CD4-positive, alpha-beta T cell (primary cell): Measurements from ENCODE around the gene S100A4. TPM values are rescaled to one million over a fixed set of nuclear protein-coding genes. Genes with fewer than 3 reads are reported as not detected.

ENCODE experiments used
- ATAC-seq: fragments of 200-7000 bp; cut with Tn5 transposase; one replicate; pipeline ENCODE4 v1.10.0; 2022; ENCODE audit warnings: mild to moderate bottlenecking; ENCODE audit not compliant: poor library complexity
- CTCF ChIA-PET: fragments of 350-600 bp; sonication (Branson Sonifier 250); formaldehyde crosslinking; loops from one replicate; lab custom pipeline; 2021; ENCODE audit warnings: antibody characterized with exemption, inconsistent platforms; lab: Charles Lee
- POLR2A ChIA-PET: fragments of 350-600 bp; sonication (Branson Sonifier 250); formaldehyde crosslinking; loops from one replicate; lab custom pipeline; 2021; ENCODE audit warnings: antibody characterized with exemption, inconsistent platforms; lab: Charles Lee
- DNase-seq, 14 experiments: peaks; one replicate each; pipeline ENCODE4 v3.0.0-alpha.2; 2013 to 2020; ENCODE audit warnings: mixed read lengths in 2 of 14
- H3K27ac ChIP-seq, 2 donors: one replicate each; pipeline versions ENCODE4 v1.5.1 to v1.7.0; 2013; ENCODE audit warnings: low read length in 2 of 2, low read depth in 1 of 2, mild to moderate bottlenecking in 1 of 2
- H3K27me3 ChIP-seq, 2 experiments: 1 replicate in 1 of 2; 2 replicates in 1 of 2; pipeline versions ENCODE4 v1.6.1 to v1.7.0; 2013; ENCODE audit warnings: low read length in 2 of 2, control low read depth in 1 of 2, mild to moderate bottlenecking in 1 of 2, moderate library complexity in 1 of 2; ENCODE audit not compliant: insufficient read depth in 2 of 2, control insufficient read depth in 1 of 2
- H3K36me3 ChIP-seq: one replicate; pipeline ENCODE4 v1.6.1; 2013; ENCODE audit warnings: low read length, control low read depth; ENCODE audit not compliant: insufficient read depth
- H3K4me1 ChIP-seq: one replicate; pipeline ENCODE4 v1.6.1; 2013; ENCODE audit warnings: low read length, control low read depth; ENCODE audit not compliant: insufficient read depth
- H3K4me3 ChIP-seq: one replicate; pipeline ENCODE4 v1.5.1; 2013; ENCODE audit warnings: mild to moderate bottlenecking, low read length, moderate library complexity
- H3K9me3 ChIP-seq, 2 experiments: 1 replicate in 1 of 2; 2 replicates in 1 of 2; pipeline versions ENCODE4 v1.6.1 to v1.7.0; 2013; ENCODE audit warnings: low read length in 2 of 2, mild to moderate bottlenecking in 2 of 2, control low read depth in 1 of 2, moderate library complexity in 1 of 2; ENCODE audit not compliant: control insufficient read depth in 1 of 2, insufficient read depth in 1 of 2
- H3K27ac Mint-ChIP-seq: one replicate; pipeline ENCODE4 v1.8.0; 2020; ENCODE audit warnings: mixed read lengths
- H3K27me3 Mint-ChIP-seq: one replicate; pipeline ENCODE4 v1.8.0; 2021; ENCODE audit warnings: mixed read lengths
- H3K36me3 Mint-ChIP-seq: one replicate; pipeline ENCODE4 v1.8.0; 2021; ENCODE audit warnings: low read depth, mixed read lengths
- H3K4me1 Mint-ChIP-seq: one replicate; pipeline ENCODE4 v1.8.0; 2021; ENCODE audit warnings: low read depth, mixed read lengths
- H3K4me3 Mint-ChIP-seq: one replicate; pipeline ENCODE4 v1.8.0; 2020; ENCODE audit warnings: mild to moderate bottlenecking, mixed read lengths
- H3K9me3 Mint-ChIP-seq: one replicate; pipeline ENCODE4 v1.8.0; 2020; ENCODE audit warnings: mixed read lengths
- intact Hi-C, 2 experiments: fragments of 100-400 bp; cut with DNase I in 1 of 2; cut with micrococcal nuclease in 1 of 2; formaldehyde crosslinking; loops; one replicate each; pipeline versions ENCODE4 v1.15.1 to v1.9.0; 2023 to 2025; cut with DNase I, micrococcal nuclease
- total RNA-seq, 174 experiments: library from RNA in 2 of 174; stranded (reverse) in 2 of 174; gene quantifications; one replicate each; pipeline ENCODE4 v1.2.3 and lab custom pipeline; 2021 to 2026
- TF ChIP-seq, protein P1 (sequence below): fragments of 200-600 bp; IDR thresholded peaks from one replicate; pipeline ENCODE4 v1.8.0; 2022; ENCODE audit warnings: antibody characterized with exemption, mild to moderate bottlenecking

Gene S100A4
- total RNA-seq, 2 experiments from 2014 or later: 297 to 299 TPM

DNA sequence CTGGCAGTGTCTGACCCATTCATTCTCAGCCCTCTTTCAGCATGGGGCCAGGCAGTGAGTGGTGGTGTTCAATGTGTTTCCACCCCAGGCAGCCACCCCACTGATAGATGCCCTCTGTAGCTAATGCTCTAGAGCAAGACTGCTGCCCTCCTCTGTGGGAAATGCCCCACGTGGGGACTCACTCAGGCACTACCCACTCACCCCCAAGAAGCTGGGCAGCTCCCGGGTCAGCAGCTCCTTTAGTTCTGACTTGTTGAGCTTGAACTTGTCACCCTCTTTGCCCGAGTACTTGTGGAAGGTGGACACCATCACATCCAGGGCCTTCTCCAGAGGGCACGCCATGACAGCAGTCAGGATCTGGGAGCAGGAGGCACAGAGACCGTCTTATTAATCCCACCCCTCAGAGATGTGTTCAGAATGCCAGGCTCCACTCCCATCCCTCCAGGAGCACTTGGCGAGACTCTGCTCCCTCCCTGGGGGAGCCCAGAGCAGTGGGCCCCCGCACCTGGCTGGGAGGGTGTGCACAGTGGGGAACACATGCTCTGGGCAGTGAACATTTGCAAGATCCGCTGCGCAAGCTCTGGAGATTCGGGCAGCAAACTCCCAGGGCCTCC lies 1.0 kb downstream of the S100A4 start:
- H3K4me3 ChIP-seq: peak overlapping the region; percentile 82
- H3K27me3 ChIP-seq: no peaks in the 10 kb centered on the region
- no peaks in the 10 kb centered on the region for H3K27me3 Mint-ChIP-seq
- H3K4me3 Mint-ChIP-seq: peak overlapping the region; percentile 88
- peaks cover 26% of the 10 kb centered on the region for H3K36me3 ChIP-seq
- peaks cover 88% of the 10 kb centered on the region for H3K4me1 ChIP-seq
- ChIA-PET CTCF (interaction anchor here (1.9 to 6.4 kb wide), 3 partner anchors 11 to 34 kb away, joined by 7 to 55 read pairs (median 12); partner anchors contain the start of gene S100A6), POLR2A (interaction anchor here (1.0 to 4.4 kb wide), 15 partner anchors 10 to 613 kb away, joined by 3 to 246 read pairs (median 4); partner anchors contain the start of genes CHTOP, ILF2, INTS3 and S100A6)
- DNase-seq (no peak), ATAC-seq (no peak)
- peak overlapping the region; percentile 78 to 83 for H3K27ac ChIP-seq
- H3K4me1 Mint-ChIP-seq: peaks cover 80% of the 10 kb centered on the region
- intact Hi-C loops: loop anchor here (1.0 to 5.0 kb wide), 3 partner anchors 8 to 88 kb away; partner anchors contain the start of genes CHTOP (in 1 of the 2) and S100A6 (in 1 of the 2)
- TF ChIP-seq, protein P1, sequence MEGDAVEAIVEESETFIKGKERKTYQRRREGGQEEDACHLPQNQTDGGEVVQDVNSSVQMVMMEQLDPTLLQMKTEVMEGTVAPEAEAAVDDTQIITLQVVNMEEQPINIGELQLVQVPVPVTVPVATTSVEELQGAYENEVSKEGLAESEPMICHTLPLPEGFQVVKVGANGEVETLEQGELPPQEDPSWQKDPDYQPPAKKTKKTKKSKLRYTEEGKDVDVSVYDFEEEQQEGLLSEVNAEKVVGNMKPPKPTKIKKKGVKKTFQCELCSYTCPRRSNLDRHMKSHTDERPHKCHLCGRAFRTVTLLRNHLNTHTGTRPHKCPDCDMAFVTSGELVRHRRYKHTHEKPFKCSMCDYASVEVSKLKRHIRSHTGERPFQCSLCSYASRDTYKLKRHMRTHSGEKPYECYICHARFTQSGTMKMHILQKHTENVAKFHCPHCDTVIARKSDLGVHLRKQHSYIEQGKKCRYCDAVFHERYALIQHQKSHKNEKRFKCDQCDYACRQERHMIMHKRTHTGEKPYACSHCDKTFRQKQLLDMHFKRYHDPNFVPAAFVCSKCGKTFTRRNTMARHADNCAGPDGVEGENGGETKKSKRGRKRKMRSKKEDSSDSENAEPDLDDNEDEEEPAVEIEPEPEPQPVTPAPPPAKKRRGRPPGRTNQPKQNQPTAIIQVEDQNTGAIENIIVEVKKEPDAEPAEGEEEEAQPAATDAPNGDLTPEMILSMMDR: no peak
- H3K9me3 Mint-ChIP-seq: no peaks in the 10 kb centered on the region
- no peaks in the 10 kb centered on the region for H3K9me3 ChIP-seq
- H3K36me3 Mint-ChIP-seq: peaks cover 43% of the 10 kb centered on the region
- peak overlapping the region; percentile 98 for H3K27ac Mint-ChIP-seq

DNA sequence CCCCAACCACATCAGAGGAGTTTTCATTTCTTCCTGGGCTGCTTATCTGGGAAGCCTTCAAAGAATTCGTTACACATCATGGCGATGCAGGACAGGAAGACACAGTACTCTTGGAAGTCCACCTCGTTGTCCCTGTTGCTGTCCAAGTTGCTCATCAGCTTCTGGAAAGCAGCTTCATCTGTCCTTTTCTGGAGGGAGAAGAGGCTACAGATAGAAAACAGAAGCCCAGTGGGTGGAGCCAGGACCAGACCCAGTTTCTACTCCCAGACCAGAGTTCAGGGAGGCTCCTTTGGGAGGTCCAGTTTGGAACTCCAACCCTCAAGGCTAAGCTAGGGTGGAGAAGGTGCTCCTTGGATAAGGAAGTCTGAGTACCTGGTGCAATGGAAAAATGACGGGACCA lies 1.9 kb downstream of the S100A4 start:
- H3K27me3 Mint-ChIP-seq: no peaks in the 10 kb centered on the region
- no peak for ATAC-seq
- intact Hi-C loops: no loop called here

GRCh38 chr1:153542956-153543711 lies 2.5 kb downstream of the S100A4 start:
- Mint-ChIP-seq H3K4me3 (peak overlapping the region; percentile 88), H3K9me3 (no peaks in the 10 kb centered on the region), H3K36me3 (peaks cover 43% of the 10 kb centered on the region), H3K4me1 (peaks cover 83% of the 10 kb centered on the region), H3K27me3 (no peaks in the 10 kb centered on the region), H3K27ac (peak overlapping the region; percentile 98)
- Histone ChIP-seq H3K9me3 (no peaks in the 10 kb centered on the region), H3K27ac (peak overlapping the region; percentile 78 to 83), H3K4me1 (peaks cover 91% of the 10 kb centered on the region), H3K36me3 (peaks cover 26% of the 10 kb centered on the region), H3K27me3 (no peaks in the 10 kb centered on the region), H3K4me3 (no peak overlapping the region)
- ChIA-PET CTCF (interaction anchor here (2.4 to 6.4 kb wide), 2 partner anchors 9 to 25 kb away, joined by 12 to 55 read pairs; partner anchors contain the start of gene S100A6), POLR2A (interaction anchor here (0.5 to 4.4 kb wide), 3 partner anchors 9 to 120 kb away, joined by 3 to 246 read pairs (median 12); partner anchors contain the start of gene S100A6)
- no peak for ATAC-seq
- TF ChIP-seq, protein P1: no peak
- DNase-seq: no peak
- intact Hi-C loops: no loop called here

More for the DNA sequence above, 1.9 kb downstream of the S100A4 start:
- POLR2A ChIA-PET: interaction anchor here (2.7 to 4.4 kb wide), 3 partner anchors 10 to 90 kb away, joined by 12 to 246 read pairs (median 40); partner anchors contain the start of genes CHTOP and S100A6
- TF ChIP-seq, protein P1: no peak
- Mint-ChIP-seq H3K36me3 (peaks cover 43% of the 10 kb centered on the region), H3K9me3 (no peaks in the 10 kb centered on the region), H3K4me1 (peaks cover 83% of the 10 kb centered on the region), H3K4me3 (peak overlapping the region; percentile 88), H3K27ac (peak overlapping the region; percentile 98)
- no peak for DNase-seq
- H3K4me1 ChIP-seq: peaks cover 87% of the 10 kb centered on the region
- CTCF ChIA-PET: interaction anchor here (2.4 to 6.4 kb wide), 2 partner anchors 10 to 25 kb away, joined by 12 to 55 read pairs; partner anchors contain the start of gene S100A6
- H3K27ac ChIP-seq: peak overlapping the region; percentile 78 to 83
- no peaks in the 10 kb centered on the region for H3K27me3 ChIP-seq
- H3K36me3 ChIP-seq: peaks cover 26% of the 10 kb centered on the region
- peak overlapping the region; percentile 82 for H3K4me3 ChIP-seq
- H3K9me3 ChIP-seq: no peaks in the 10 kb centered on the region
